Iris pigment epithelial cell (primary cell): ENCODE measurements around the gene LTBP3.

Experiments
- DNase-seq: peaks from one replicate; pipeline ENCODE4 v3.0.0-alpha.2; 2011; ENCODE audit warnings: low read depth

LTBP3 gene

GRCh38 chr11:65558002-65558929, at the start of gene LTBP3:
TSS of gene LTBP3 (minus strand) at chr11:65558359. CDS start at chr11:65557959, 400 bp downstream.
- DNase-seq: peak; percentile 85

GRCh38 chr11:65606876-65607613, 48.9 kb upstream of the LTBP3 start:
- DNase-seq: peak; percentile 97

DNA sequence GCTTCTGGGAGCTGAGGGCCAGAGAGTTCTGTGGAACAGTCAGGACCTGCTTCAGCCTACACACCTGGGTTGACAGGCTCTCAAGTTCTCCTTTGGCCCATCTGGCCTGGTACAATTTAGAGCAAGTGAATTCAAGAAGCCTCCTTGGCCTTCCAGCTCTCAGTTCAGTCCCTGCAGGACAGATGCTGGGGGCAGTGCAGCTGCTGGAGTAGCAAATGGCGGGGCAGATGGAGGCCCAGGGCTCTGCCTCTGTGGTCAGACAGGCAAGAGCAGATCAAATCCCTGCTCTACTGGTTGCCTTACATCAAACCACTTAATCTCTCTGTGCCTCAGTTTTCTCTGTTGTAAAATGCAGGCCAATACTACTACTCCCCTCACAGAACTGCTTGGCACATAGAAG, 46.1 kb upstream of the LTBP3 start:
- DNase-seq: no peak

- DNase-seq: no peak
Observed at GRCh38 chr11:65599955-65600246, 41.7 kb upstream of the LTBP3 start.

- DNase-seq: no peak
Observed at GRCh38 chr11:65599216-65599954, 41.2 kb upstream of the LTBP3 start.

DNA sequence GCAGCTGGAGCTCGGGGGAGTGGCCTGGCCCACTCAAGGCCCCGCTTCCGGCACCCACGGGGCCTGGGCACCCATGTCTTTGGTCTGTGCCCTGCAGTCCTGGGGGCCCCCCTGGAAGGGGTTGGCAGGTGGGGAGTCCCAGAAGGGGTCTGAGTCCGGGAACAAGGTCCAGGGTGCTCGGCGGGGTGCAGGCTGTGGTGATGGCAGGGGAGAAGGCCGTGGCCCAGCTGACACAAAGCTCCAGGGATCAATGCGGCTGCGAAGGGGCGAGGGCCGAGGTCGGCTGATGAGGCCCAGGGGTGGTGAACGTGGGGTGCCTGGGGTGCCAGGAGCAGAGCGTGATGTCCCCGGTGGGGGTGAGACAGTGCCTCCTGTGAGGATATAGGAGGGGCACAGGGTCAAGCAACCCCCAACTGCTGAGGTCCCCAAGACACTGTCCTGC, 40.1 kb upstream of the LTBP3 start:
- no peak for DNase-seq

GRCh38 chr11:65596520-65596919, 38.4 kb upstream of the LTBP3 start:
- no peak for DNase-seq

DNA sequence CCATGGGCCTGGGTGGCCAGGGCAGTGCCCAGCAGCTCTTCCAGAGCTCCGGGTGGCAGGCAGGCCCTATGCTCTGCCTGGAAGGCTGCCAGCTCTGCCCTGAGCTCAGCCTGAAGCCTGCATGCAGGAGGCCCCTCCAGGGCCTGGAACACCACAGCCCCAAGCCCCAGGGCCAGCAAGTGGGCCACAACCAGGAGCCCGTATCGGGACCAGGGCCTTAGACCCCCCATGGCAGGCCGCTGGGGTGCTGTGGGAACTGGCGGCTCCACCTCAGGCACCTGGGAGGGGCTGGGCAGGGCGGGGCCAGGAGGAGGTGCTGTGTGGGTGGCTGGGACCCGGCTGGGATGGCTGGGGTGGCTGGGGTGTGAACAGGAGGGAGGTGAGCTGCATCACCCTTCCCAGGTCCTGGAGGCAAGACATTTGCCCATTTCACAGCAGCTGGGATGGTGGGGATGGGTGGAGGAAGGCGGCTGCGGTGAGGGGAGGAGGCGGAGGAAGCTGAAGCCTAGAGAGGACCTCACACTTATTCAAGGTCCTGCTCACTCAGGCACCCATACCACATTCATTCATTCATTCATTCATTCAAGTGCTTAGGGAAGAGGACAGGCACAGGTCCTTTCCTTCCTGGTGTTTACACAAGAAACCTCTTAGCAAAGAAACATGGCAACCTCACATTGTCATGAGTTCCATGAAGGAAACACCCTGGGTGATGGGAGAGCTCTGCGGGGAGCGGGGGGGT, 37.6 kb upstream of the LTBP3 start, which contains the start of gene KCNK7:
Gene KCNK7 (minus strand): TSS at position 258 of the 739 bp plus-strand sequence. CDS start 28 bp downstream, at position 230.
- DNase-seq: no peak

- DNase-seq: no peak
Observed at GRCh38 chr11:65595131-65595530, 37.0 kb upstream of the LTBP3 start.

DNA sequence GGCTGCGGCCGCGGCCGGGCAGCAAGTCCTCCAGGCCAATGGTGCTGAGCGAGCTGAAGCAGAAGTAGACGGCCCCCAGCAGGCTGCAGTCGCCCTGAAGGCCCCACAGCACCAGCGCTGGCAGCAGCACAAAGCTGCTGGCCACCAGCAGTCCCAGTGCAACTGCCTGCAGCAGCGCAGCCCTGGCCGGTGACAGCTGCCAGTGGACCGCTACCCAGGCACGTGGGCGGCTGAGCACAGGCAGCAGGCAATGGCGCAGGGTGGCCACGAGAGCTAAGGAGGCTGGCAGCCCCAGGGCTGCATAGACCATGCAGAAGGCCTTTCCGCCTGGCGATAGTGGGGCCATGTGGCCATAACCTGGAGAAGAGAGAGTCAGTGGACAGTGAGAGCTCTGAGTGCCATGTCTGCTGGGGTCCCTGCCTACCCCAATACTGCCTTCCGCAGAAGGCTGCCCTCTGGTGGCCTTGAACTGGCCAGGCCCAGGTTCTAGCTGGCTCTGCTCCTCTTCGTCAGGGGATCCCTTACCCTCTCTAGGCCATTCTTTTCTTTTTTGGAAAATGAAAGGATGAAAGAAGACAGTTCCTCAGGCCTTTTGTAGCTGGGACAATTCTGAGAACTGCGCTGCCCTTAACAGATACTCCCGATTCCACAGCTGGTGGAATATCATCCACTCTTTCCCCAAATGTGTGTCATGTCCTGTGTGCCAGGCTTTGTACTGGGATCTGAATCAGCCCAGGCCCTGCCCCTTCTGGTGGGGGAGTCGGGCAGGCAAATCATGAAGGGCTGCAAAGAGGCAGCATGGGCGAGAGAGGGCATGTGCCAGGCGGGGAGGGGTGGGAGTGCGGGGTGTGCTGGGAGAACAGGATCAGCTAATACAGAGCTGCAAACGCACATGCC, 35.6 kb upstream of the LTBP3 start:
- no peak for DNase-seq

DNA sequence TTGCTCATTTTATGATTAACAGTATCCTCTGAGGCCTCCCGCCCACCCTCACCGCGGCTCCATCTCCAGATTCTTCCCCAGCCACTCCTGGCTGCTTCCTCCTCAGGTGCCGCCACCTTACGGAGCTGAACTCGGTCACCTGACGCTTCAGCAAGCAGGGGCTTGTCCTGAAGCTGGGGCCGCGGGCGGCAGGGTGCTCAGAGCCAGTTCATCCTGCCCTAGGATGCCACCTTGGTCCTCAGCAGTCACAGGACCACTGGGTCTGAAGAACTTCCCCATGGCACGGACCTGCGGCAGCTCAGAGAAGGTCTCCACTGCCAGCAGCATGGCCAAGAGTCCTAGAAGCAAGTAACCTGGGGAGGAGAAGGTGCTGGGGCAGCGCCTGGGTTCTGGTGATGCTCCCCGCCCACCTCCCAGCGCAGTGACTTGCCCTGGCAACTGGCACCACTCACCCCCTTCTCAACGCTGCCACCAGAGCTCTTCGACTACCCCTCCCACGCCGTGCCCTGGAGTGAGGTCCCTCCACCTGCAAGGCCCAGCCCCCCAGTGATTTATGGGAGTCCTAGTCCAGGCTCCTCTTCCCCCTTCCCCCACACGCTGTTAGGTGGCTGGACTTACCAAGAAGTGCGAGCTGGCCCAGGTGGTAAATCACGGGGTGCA, 34.8 kb upstream of the LTBP3 start:
- no peak for DNase-seq

DNA sequence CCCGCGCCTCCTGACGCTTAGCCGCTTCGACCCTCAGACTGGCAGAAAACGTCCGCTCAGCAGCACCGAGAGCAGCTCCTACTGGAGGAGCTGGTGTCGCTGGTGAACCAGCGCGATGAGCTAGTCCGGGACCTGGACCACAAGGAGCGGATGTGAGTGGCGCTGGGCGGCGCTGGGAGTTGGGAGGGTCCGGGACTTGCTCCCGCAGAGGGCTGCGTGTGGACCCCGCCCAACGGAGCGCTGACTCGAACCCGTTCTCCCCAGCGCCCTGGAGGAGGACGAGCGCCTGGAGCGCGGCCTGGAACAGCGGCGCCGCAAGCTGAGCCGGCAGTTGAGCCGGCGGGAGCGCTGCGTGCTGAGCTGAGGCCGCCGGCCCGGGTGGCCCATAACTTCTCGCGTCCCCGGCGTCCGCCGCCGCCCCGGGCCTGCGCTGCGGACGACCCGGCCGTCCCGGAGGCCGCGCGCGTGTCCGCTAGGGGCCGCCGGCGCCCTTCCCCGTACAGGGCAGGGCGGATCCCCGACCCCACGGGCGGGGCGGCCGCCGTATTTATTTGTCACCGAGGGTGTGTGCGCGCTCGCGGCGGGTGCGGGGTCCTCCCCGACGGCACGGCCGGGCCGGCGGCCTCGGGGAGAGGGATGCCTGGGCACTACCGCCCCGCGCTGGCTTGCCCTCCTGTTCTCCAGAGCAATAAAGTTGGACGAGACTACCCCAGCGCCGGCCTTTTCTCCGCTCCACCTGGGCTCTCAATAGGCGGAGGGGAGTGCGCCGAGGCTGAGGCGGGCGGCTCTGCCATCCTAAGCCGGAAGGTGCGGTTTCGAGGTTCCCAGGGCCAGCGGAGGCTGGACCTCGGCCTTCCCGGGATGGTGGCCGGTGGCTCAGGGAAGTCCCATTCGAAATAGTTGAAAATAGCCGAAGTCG, 34.0 kb upstream of the LTBP3 start:
- peak; percentile 65 for DNase-seq

DNA sequence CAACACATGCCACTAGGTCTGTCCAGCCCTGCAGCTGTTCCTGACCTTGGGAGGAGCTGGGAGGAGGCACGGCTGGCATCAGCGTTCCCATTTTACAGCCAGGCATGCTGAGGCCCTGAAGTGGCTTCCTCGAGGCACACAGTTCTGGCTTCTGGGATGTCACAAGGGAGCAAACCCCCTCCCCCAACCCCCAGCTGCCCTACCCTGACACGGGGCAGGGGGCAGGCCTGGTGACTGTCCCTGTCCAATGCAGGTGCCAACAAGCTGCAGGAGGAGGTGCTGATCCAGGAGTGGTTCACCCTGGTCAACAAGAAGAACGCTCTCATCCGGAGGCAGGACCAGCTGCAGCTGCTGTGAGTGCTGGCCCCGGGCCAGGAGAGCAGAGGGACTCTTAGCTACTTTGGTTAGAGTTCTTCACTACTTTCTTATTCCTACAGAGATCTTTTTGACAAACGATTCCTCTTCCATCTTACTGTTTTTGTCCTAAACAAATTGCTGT, 32.1 kb upstream of the LTBP3 start:
- DNase-seq: peak; percentile 43

DNA sequence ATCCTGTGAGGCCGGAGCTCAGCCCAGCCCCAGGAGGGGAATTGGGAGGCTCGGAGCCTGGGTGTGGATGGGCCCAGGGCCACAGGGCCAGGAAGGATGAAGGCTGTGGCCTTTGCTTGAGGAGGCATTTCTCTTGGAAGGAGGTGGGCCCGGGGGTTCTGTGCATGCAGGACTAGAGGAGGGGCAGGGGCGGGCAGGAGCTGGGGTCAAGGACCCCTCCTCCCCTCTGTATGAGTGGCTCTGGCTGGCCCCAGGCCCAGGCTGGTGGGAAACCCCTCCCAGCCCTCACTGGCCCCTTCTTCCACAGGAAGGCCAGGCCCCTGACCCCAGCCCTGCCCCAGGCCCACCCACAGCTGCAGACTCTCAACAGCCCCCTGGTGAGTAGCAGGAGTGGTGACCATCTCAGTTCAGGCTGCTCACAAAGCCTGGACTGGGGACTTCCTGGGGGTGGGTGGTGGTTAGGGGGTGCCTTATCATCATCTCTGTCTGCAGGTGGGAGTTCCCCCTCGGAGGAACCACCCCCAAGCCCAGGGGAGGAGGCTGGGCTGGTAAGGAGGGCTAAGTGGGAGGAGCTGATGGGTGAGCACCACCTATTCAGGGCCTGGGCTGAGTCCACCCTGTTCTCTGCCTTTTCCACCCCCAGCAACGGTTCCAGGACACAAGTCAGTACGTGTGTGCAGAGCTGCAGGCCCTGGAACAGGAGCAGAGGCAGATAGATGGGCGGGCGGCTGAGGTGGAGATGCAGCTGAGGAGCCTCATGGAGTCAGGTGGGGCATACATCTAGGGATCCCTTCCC, 31.5 kb upstream of the LTBP3 start:
- DNase-seq: no peak

DNA sequence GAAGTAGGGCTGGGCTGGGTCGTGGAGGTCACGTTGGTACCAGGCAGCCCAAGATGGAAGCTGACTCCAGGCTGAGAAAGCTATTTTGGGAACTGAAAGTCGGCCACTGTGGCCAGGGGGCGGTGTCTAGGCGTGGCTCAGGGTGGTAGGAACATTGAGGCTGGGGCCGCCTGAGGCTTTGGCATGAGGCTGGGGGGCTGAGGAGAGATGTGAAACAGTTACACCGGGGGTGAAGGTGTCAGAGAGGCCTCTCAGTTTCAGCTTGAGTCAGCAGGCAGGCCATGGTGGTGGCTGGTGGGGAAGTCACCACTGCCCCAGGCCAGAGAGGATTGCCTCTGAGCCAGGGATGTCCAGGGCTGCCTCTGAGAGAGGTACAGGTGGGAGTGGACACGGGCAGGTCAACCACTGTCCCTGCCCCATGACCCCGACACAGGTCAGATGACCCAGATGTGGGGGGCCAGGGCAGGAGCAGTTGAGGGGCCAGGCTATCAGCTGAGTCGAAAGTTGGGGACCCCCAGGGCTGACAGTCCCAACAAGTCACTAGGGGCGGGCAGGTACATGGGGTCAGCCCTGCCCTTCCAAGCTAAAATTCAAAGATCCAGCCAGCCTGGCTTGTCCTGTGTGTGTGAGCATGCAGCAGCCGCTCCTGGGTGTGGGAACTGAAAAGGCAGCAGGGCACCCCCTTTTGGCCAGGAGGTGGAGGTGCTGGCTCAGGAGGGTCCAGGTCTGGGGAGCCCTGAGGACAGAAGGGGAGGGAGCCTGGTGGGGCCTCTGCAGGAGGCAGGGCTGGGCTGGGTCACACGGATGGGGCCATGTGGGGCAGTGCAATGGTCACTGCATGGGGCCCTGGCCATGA, 30.3 kb upstream of the LTBP3 start:
- peak; percentile 60 for DNase-seq

- no peak for DNase-seq
Observed at GRCh38 chr11:65586676-65587075, 28.5 kb upstream of the LTBP3 start.

DNA sequence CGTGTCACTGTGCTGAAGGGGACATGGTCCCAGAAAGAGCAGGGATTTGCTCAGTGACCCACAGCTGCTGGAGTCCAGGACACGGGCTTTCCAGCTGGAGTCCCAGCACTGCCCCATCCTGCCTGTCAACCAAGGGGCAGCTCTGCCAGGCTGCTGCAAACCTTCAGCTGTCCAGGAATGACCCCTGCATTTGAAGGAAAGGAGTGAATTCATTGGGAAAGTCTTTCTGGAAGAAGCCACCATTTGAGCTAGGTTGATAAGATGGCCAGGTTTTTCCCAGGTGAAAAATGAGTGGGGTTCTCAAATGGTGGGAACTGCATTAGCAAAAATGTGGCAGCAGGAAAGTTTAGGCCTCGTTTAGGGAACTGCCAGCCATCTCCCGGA, 28.1 kb upstream of the LTBP3 start:
- DNase-seq: no peak
